HG03571 (cell line): ENCODE data around the gene ATP5F1E.
A peak's percentile ranks its signal among the peaks of the same experiment; 100 is the strongest.
"Not testable (repeated sequence)": the region's sequence is repeated elsewhere in the genome, so short reads cannot be mapped to it uniquely, and the experiment has no call there.

Experiments used
- ATAC-seq: cut with Tn5 transposase; IDR thresholded peaks from one replicate; pipeline ENCODE4 v1.9.1; 2021; ENCODE audit not compliant: unreplicated experiment

The ATP5F1E gene

GRCh38 chr20:59043698-59044097, 11.6 kb upstream of the ATP5F1E start:
- no peak for ATAC-seq

GRCh38 chr20:59042796-59043631, 10.9 kb upstream of the ATP5F1E start:
- ATAC-seq: peak; percentile 93

DNA sequence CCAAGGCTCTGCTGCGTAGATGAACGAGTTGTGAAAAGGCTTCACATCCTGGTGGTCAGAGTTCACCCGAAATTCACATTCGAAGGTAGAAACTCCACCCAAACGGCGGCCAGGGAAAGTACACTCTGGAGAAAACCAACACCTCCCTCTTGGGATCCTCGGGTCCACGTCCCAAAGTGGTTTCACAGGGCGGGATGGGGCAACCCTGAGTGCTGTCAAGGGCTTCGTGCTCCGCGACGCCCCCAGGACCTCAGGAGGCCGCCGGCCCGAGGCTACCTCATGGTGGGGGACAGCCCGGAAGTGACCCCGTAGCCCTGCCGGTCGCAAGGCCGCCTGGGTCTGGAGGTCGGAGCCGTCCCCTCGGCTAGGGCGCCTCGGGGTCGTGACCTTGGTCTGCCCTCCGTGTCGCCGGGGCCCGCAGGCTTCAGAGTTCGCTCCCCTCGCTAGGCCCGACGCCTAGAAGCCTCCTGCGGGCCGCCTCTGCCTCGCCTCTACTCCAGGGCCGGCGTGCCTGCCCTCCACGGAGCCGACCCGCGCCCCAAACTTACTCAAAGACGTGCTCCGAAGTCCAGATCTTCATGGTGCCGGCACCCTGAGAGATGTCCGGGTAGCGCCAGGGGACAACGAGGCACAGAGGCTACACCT, 10.1 kb upstream of the ATP5F1E start, which contains the start of gene PRELID3B:
Gene PRELID3B, minus strand, starts transcription at position 636 of the 645 bp plus-strand sequence. Its CDS starts 56 bp downstream, at position 580.
- peak; percentile 23 for ATAC-seq

GRCh38 chr20:59041487-59041886, 9.4 kb upstream of the ATP5F1E start:
- not testable (repeated sequence) for ATAC-seq

DNA sequence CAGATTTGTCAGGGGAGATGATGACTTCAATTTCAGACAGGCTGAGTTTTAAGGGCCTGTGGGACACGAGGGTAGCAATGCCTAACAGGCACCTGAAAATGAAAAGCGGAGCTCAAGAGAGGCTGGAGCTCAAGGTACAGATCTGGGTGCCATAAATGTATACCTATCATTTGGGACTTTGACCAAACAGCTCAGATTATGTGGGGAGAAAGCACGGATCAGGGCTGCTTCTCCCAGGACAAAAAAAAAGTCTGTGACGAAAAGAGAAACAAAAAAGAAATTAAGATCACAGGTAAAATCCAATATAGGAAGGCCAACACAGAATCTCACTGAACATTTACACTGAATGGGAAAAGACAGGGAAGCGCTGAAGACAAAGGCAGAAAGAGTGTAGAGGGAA, 8.5 kb upstream of the ATP5F1E start:
- ATAC-seq: no peak

- ATAC-seq: no peak
These were observed 7.1 kb upstream of the ATP5F1E start for GRCh38 chr20:59039233-59039632.

DNA sequence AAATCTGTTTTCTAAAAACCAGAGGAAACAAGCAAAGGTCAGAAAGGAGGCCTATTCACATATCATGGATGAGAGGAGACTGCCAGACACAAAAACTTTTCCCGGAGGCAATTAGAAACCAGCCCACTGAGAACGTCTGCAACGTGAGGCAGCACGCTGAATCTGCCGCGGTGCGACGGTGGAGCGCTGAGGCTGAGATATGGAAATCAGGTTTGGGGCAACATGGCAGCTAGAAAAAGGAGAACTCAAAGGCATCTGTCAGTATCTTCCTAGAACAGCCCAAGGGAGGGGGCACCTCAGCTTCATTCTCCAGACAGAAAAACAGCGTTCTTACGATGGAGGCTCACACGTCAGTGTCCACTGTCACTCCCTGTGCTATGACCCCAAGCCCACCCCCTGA, 5.3 kb upstream of the ATP5F1E start:
- ATAC-seq: no peak

DNA sequence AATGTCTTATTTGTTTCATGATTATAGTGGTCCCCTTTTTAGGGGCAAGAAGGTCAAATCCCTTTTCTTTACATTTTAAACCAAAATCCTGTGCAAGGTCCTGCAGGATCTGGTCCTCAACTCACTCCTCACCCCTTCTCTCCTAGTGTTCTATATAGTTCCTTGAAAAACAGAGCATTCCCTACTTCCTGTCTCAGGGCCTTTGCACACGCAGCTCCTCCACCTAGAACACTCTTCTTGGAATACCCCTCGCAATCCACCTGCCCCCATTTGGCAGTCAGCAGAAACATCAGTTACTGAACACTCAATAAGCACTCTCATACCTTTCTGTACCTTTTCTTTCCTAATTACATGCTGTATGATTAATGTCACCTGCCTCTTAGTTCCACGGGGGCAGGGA, 3.2 kb upstream of the ATP5F1E start:
- ATAC-seq: no peak

GRCh38 chr20:59033616-59034165, 1.6 kb upstream of the ATP5F1E start:
- no peak for ATAC-seq

GRCh38 chr20:59033093-59033492, 958 bp upstream of the ATP5F1E start:
- ATAC-seq: no peak

- no peak for ATAC-seq
These were observed 551 bp upstream of the ATP5F1E start for GRCh38 chr20:59032713-59033059.

DNA sequence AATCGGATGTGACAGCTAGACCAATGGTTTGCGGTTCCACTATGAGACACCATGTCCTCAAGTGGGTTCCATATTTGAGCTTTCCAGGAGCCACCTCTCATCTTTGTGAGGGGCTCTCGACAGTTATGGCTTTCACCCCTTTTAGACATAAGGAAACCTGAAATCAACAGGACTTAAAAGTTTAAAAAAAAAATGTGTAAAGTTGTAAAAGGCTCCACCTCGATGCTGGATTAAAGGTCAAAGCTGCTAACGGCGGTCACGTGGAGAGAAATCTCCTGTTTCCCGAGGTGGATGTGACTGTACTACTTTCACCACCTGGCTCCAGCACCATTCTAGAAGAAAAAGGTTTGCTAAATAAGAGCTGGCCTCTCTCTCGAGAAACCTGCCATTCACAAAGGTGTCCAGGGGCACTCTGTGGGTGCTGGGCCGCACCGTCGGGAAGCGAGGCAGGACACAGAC, 542 bp downstream of the ATP5F1E start:
- no peak for ATAC-seq

DNA sequence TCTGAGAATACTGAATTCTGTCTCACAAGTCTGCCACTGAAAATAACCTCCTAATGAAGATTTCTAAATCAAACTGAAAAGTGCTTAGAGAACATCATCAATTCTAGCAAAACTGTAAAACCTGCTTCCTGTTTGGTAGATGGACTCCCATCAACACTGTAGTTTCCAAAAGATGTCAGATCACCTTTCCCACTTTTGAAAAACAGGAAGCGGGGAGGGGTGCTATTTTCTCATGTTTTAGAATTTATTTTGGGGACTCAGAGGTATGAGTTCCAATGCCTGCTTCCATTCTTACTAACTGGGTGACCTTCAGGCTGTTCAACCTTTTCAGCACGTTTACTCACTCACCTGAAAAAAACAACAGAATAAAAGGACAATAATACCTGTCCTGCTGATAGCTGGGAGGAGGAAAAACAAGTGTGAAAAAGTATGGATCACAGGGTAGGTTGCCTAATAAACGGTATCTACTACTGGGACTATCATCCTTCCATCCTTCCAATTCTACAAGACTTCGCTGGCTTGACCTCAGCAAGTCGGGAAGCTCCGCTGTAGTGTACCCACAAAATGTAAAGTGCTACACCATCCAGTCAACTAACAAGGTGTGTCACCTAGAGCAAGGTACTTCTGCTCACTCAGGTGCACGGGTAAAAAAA, 1.1 kb downstream of the ATP5F1E start:
- ATAC-seq: no peak

GRCh38 chr20:59028812-59029211, 3.3 kb downstream of the ATP5F1E start:
- ATAC-seq: no peak

- no peak for ATAC-seq
These were observed 4.3 kb downstream of the ATP5F1E start for GRCh38 chr20:59027741-59028320.

DNA sequence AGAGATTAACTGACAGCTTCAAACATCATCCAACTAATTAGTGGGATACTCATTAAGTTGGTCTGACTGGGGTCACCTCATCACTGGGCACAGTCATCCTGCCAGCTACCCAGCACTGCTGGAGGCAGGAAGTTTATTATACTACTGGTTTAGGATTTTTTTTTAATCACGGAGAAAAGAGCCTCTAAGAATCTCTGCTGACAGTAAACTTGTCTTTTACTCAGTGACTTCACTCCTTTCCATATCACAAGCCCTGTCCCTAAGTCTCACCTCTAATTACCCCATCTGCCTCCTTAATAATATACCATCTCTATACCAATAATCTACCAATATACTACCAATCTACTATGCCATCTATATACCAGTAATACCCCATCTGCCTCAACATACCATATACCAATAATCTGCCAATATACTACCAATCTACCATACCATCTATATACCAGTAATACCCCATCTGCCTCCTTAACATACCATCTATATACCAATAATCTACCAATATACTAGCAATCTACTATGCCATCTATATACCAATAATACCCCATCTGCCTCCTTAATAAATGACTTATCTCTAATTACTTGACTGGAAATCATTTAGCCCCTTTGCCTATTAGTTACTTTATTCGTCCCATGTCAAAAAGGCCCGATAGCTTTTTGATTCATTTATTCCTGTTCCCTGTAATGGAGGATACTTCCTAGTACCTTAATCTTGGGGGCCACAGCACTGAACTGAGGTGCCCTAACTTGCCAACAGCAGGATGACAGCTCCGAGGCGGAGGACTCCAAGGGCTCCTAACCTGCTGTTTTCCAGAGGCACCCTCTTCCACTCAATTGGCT, 5.0 kb downstream of the ATP5F1E start:
- ATAC-seq: no peak

DNA sequence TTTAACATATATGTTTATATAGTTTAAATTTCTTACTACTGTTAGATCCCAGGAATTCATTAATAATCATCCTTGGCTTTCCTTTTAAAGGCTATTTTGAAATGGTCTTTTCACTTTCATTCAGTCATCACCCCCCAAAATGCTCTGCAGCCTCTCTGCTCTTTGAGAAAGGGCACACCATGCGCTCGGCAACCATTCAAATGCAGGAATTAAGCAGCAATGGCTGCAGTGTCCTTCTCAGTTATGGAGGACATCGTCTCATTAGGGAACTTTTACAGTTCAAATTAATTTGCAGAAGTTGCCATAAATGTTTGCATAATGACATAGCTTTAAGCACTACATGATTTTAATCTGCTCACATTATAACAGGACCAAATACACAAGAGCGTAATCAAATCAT, 6.6 kb downstream of the ATP5F1E start:
- ATAC-seq: no peak

DNA sequence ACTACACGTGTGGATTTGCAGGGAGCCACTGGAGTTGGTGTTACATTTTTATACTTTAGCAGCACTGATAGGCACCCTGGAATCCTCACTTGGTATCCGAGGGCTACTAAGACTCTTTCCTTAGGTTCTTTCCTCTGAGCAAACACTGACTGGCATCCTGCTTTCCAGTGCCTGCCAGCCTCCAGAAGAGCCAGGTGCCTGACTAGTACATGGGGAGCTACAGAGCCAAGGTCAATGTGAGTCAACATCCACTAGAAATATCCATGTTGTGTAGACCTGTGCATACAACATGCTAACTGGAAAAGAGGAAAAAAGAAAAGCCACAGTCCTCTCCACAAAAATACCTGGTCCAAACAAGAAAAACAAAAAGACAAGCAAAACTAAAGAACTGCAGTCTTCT, 7.0 kb downstream of the ATP5F1E start:
- ATAC-seq: no peak

- no peak for ATAC-seq
These were observed 8.0 kb downstream of the ATP5F1E start for GRCh38 chr20:59024111-59024530.

GRCh38 chr20:59023616-59024015, 8.5 kb downstream of the ATP5F1E start:
- ATAC-seq: no peak
